ENCODE measurements around the gene MTMR12.

The MTMR12 gene

GRCh38 chr5:32182463-32183063 is 130.2 kb downstream of the MTMR12 start:
- Histone ChIP-seq H3K27me3 (replicated peaks; ENCODE audit: control insufficient read depth, insufficient read depth, low read length) (no peaks in the 10 kb centered on the region), H3K4me3 (replicated peaks; ENCODE audit: low read depth, low read length) (no peak overlapping the region), H3K36me3 (ENCODE audit: control insufficient read depth, insufficient read depth, low read length) (no peaks in the 10 kb centered on the region)
- no peak for DNase-seq (ENCODE audit: extremely low read depth, insufficient read length)
- TF ChIP-seq CTCF (IDR thresholded peaks at IDR 0.05; ENCODE audit: insufficient read depth, low read length, poor library complexity, severe bottlenecking), result no peak
